ENCODE measurements around the gene TUBB2A.
"Not testable (repeated sequence)": the region's sequence is repeated elsewhere in the genome, so short reads cannot be mapped to it uniquely, and the experiment has no call there.

Gene TUBB2A

GRCh38 chr6:3156184-3157130, 887 bp downstream of the TUBB2A start:
- DNase-seq (peak; percentile 13 to 31 (median 15)), ATAC-seq (replicated peaks) (peak; percentile 3)
- peaks cover 20 to 22% of the 10 kb centered on the region in 2 donors for H3K4me1 Mint-ChIP-seq (ENCODE audit: low read depth in 2 of 2)
- peaks cover 24% of the 10 kb centered on the region for H3K36me3 Mint-ChIP-seq (ENCODE audit: insufficient read depth)
- not testable (repeated sequence) for H3K27me3 Mint-ChIP-seq, H3K9me3 Mint-ChIP-seq
- H3K27ac Mint-ChIP-seq: peak overlapping the region; percentile 81 to 91
- peak overlapping the region; percentile 85 to 91 for H3K4me3 Mint-ChIP-seq

- H3K4me1 Mint-ChIP-seq (ENCODE audit: low read depth in 2 of 2): peaks cover 15 to 17% of the 10 kb centered on the region in 2 donors
- peak overlapping the region in 1 of 2 donors; percentile 33 for H3K4me3 Mint-ChIP-seq
- not testable (repeated sequence) for ATAC-seq (replicated peaks); H3K27me3 Mint-ChIP-seq; DNase-seq; H3K9me3 Mint-ChIP-seq
- peak overlapping the region in 1 of 2 donors; percentile 38 for H3K27ac Mint-ChIP-seq
- peaks cover 20% of the 10 kb centered on the region for H3K36me3 Mint-ChIP-seq (ENCODE audit: insufficient read depth)
Measured at GRCh38 chr6:3155416-3155815, 1.9 kb downstream of the TUBB2A start.

- Mint-ChIP-seq H3K27me3 (peaks cover 5 to 9% of the 10 kb centered on the region in 2 donors), H3K4me3 (no peak overlapping the region), H3K9me3 (no peaks in the 10 kb centered on the region), H3K4me1 (ENCODE audit: low read depth in 2 of 2) (peaks cover 5 to 9% of the 10 kb centered on the region in 2 donors), H3K27ac (no peak overlapping the region), H3K36me3 (ENCODE audit: insufficient read depth) (peaks cover 16% of the 10 kb centered on the region)
- no peak for ATAC-seq (replicated peaks)
- DNase-seq: no peak
Measured at GRCh38 chr6:3152689-3153088, 4.7 kb downstream of the TUBB2A start.

- no peak for DNase-seq
- no peak for ATAC-seq (replicated peaks)
- Mint-ChIP-seq H3K27ac (no peak overlapping the region), H3K4me3 (no peak overlapping the region), H3K4me1 (ENCODE audit: low read depth in 2 of 2) (peaks cover 3 to 7% of the 10 kb centered on the region in 2 donors), H3K9me3 (no peaks in the 10 kb centered on the region), H3K27me3 (peaks cover 5 to 9% of the 10 kb centered on the region in 2 donors), H3K36me3 (ENCODE audit: insufficient read depth) (peaks cover 8% of the 10 kb centered on the region)
Measured at GRCh38 chr6:3151691-3152090, 5.7 kb downstream of the TUBB2A start.

GRCh38 chr6:3147914-3148757, 9.2 kb downstream of the TUBB2A start:
- Mint-ChIP-seq H3K36me3 (ENCODE audit: insufficient read depth) (peaks cover 8% of the 10 kb centered on the region), H3K4me3 (no peak overlapping the region), H3K27ac (no peak overlapping the region), H3K27me3 (no peaks in the 10 kb centered on the region), H3K9me3 (no peaks in the 10 kb centered on the region), H3K4me1 (ENCODE audit: low read depth in 2 of 2) (no peaks in the 10 kb centered on the region)
- ATAC-seq (replicated peaks) (no peak), DNase-seq (no peak)

GRCh38 chr6:3144571-3144970, 12.8 kb downstream of the TUBB2A start:
- no peak for ATAC-seq (replicated peaks)
- peak overlapping the region in 1 of 2 donors; percentile 41 for H3K27ac Mint-ChIP-seq
- H3K4me1 Mint-ChIP-seq (ENCODE audit: low read depth in 2 of 2): no peaks in the 10 kb centered on the region
- H3K27me3 Mint-ChIP-seq: no peaks in the 10 kb centered on the region
- H3K36me3 Mint-ChIP-seq (ENCODE audit: insufficient read depth): peaks cover 4% of the 10 kb centered on the region
- H3K4me3 Mint-ChIP-seq: no peak overlapping the region
- DNase-seq: no peak
- H3K9me3 Mint-ChIP-seq: no peaks in the 10 kb centered on the region

- H3K27ac Mint-ChIP-seq: no peak overlapping the region
- H3K9me3 Mint-ChIP-seq: no peaks in the 10 kb centered on the region
Measured at GRCh38 chr6:3143158-3143557, 14.2 kb downstream of the TUBB2A start.

GRCh38 chr6:3142536-3142935, 14.8 kb downstream of the TUBB2A start:
- Mint-ChIP-seq H3K9me3 (no peaks in the 10 kb centered on the region), H3K27me3 (no peaks in the 10 kb centered on the region), H3K36me3 (ENCODE audit: insufficient read depth) (peaks cover 4% of the 10 kb centered on the region), H3K4me1 (ENCODE audit: low read depth in 2 of 2) (no peaks in the 10 kb centered on the region), H3K27ac (no peak overlapping the region), H3K4me3 (no peak overlapping the region)
- DNase-seq: no peak
- ATAC-seq (replicated peaks): no peak

More at GRCh38 chr6:3143158-3143557, 14.2 kb downstream of the TUBB2A start:
- ATAC-seq (replicated peaks) (no peak), DNase-seq (no peak)
- Mint-ChIP-seq H3K36me3 (ENCODE audit: insufficient read depth) (peaks cover 4% of the 10 kb centered on the region), H3K4me1 (ENCODE audit: low read depth in 2 of 2) (no peaks in the 10 kb centered on the region), H3K27me3 (no peaks in the 10 kb centered on the region), H3K4me3 (no peak overlapping the region)

- no peak overlapping the region for H3K4me3 Mint-ChIP-seq
- H3K27ac Mint-ChIP-seq: no peak overlapping the region
- H3K4me1 Mint-ChIP-seq (ENCODE audit: low read depth in 2 of 2): no peaks in the 10 kb centered on the region
- H3K9me3 Mint-ChIP-seq: no peaks in the 10 kb centered on the region
- peaks cover 4% of the 10 kb centered on the region for H3K36me3 Mint-ChIP-seq (ENCODE audit: insufficient read depth)
- ATAC-seq (replicated peaks) (no peak), DNase-seq (no peak)
- H3K27me3 Mint-ChIP-seq: no peaks in the 10 kb centered on the region
Measured at GRCh38 chr6:3140201-3140600, 17.1 kb downstream of the TUBB2A start.

GRCh38 chr6:3139090-3139903, 18.0 kb downstream of the TUBB2A start:
- H3K9me3 Mint-ChIP-seq: no peaks in the 10 kb centered on the region
- DNase-seq (no peak), ATAC-seq (replicated peaks) (no peak)
- H3K36me3 Mint-ChIP-seq (ENCODE audit: insufficient read depth): peaks cover 4% of the 10 kb centered on the region
- no peaks in the 10 kb centered on the region for H3K4me1 Mint-ChIP-seq (ENCODE audit: low read depth in 2 of 2)
- H3K27ac Mint-ChIP-seq: no peak overlapping the region
- H3K27me3 Mint-ChIP-seq: no peaks in the 10 kb centered on the region
- no peak overlapping the region for H3K4me3 Mint-ChIP-seq

- Mint-ChIP-seq H3K36me3 (ENCODE audit: insufficient read depth) (peaks cover 1% of the 10 kb centered on the region), H3K27me3 (no peaks in the 10 kb centered on the region), H3K4me1 (ENCODE audit: low read depth in 2 of 2) (no peaks in the 10 kb centered on the region), H3K9me3 (no peaks in the 10 kb centered on the region), H3K27ac (no peak overlapping the region), H3K4me3 (no peak overlapping the region)
- ATAC-seq (replicated peaks): no peak
- no peak for DNase-seq
Measured at GRCh38 chr6:3138341-3138740, 19.0 kb downstream of the TUBB2A start.

- not testable (repeated sequence) for H3K9me3 Mint-ChIP-seq
Measured at GRCh38 chr6:3137873-3138272, 19.5 kb downstream of the TUBB2A start.

More at GRCh38 chr6:3137873-3138272, 19.5 kb downstream of the TUBB2A start:
- not testable (repeated sequence) for ATAC-seq (replicated peaks); H3K27me3 Mint-ChIP-seq; H3K27ac Mint-ChIP-seq; H3K36me3 Mint-ChIP-seq (ENCODE audit: insufficient read depth); H3K4me3 Mint-ChIP-seq; H3K4me1 Mint-ChIP-seq (ENCODE audit: low read depth in 2 of 2); DNase-seq
